Right cardiac atrium (tissue), 5 donors: Measurements from ENCODE around the gene TNFRSF25. TPM values are rescaled to one million over a fixed set of nuclear protein-coding genes. Genes with fewer than 3 reads are reported as not detected.

Experiments used
- ATAC-seq, 2 donors: fragments of 200-7000 bp; cut with Tn5 transposase; one replicate each; pipeline versions ENCODE4 v1.8.0 to v1.9.1; 2020; ENCODE audit warnings: moderate library complexity in 2 of 2, mild to moderate bottlenecking in 1 of 2
- DNase-seq, 3 donors: peaks; one replicate each; pipeline ENCODE4 v3.0.0-alpha.2; 2020
- H3K27ac ChIP-seq: one replicate; pipeline ENCODE4 v1.5.1; 2013; ENCODE audit warnings: mild to moderate bottlenecking, low read length, control low read depth, moderate library complexity
- H3K27me3 ChIP-seq: one replicate; pipeline ENCODE4 v1.6.1; 2013; ENCODE audit not compliant: control insufficient read depth, insufficient read depth
- H3K4me1 ChIP-seq: one replicate; pipeline ENCODE4 v1.6.1; 2013; ENCODE audit warnings: low read length; ENCODE audit not compliant: control insufficient read depth, insufficient read depth
- H3K4me3 ChIP-seq: one replicate; pipeline ENCODE4 v1.5.1; 2013; ENCODE audit warnings: low read length, control low read depth
- H3K9me3 ChIP-seq: one replicate; pipeline ENCODE4 v1.6.1; 2013; ENCODE audit warnings: low read length; ENCODE audit not compliant: control insufficient read depth
- WGBS: extraction: QIAGEN DNeasy Blood & Tissue Kit; methylation state at CpG from one replicate; pipeline ENCODE4 v1.1.7; 2013; 5-methylcytosine and 5-hydroxymethylcytosine counted together
- intact Hi-C, 4 donors: fragments of 100-400 bp; cut with DNase I; formaldehyde crosslinking; loops; one replicate each; pipeline versions ENCODE4 v1.11.0 to v1.14.0; 2022 to 2023
- polyA plus RNA-seq: library from polyadenylated mRNA; stranded (reverse); fragments of 200-250 nt; gene quantifications from one replicate; pipeline ENCODE4 v1.2.3, GENCODE V29; 2013
- total RNA-seq, 4 donors: library from RNA; stranded (reverse); fragmentation: NEBNext Ultra II Directional; extraction: Animal tissue kit (Norgen Biotek cat#: 25700); gene quantifications; one replicate each; pipeline ENCODE4 v1.2.1, GENCODE V29; 2021
- donor health status: healthy with polysubstance abuse.
- donor health status: DM: no; HTN: yes; CAD: no.
- donor health status: DM: no; HTN: no; CAD: no.
- donor health status: DM: no; HTN: yes; CAD: no; lungs with severe emphysema.
- donor health status: DM: yes; HTN: yes; CAD: no.

The TNFRSF25 gene
- total and polyA plus RNA-seq, 5 donors: 4.4 to 6.6 (median 5.7) TPM

DNA sequence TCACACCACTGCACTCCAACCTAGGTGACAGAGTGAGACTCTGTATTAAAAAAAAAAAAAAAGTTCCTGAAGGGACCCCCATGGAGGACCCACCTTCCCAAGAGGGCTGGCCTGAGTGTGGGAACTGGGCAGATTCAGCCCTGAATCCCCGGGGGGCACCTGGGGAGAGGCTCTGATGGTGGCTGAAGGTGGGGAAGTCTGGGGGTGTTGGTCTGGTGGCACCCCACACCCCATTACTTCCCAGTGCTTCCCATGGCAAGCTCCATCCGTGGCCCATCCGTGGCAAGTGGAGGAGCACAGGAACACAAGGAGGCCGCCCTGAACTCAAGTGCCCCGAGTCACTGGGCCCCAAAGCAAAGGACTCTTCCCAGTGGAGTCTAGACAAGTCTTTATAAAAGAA lies 778 bp upstream of the TNFRSF25 start:
- no peaks in the 10 kb centered on the region for H3K27me3 ChIP-seq
- 93% methylated on average over 5 of the region's 5 CpGs for WGBS

DNA sequence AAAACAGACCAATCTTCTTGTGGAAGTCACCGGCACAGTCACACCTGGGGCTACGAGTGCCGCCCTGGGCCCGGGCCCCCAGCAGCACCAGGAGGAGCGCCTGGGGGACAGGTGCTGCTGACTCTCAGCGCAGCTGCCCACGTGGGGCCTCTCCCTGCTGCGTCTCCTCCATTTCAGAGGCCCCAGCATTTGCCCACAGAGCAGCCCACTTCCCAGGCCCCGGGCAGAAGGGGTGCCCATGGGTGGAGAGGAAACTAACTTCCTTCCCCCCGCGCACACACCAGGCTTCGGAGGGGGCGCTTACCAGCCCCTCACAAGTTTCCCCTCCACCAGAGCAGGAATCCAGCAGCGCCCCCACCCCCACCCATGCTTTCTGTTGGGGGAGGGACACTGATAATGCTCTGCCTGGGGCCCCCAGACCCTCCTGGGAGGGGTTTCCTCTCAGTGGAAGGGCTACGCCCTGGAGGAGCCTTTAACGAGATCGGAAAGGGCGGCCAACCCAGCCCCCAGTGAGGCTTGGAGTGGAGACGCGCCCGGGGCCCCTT lies 440 bp downstream of the TNFRSF25 start:
- WGBS: 54% methylated on average over 21 of the region's 21 CpGs
- Histone ChIP-seq H3K27me3 (no peaks in the 10 kb centered on the region), H3K4me1 (no peaks in the 10 kb centered on the region), H3K27ac (no peak overlapping the region), H3K9me3 (no peaks in the 10 kb centered on the region), H3K4me3 (no peak overlapping the region)
- DNase-seq (no peak), ATAC-seq (no peak)
- intact Hi-C loops: no loop called here

More for the DNA sequence above, 778 bp upstream of the TNFRSF25 start:
- DNase-seq: no peak
- Histone ChIP-seq H3K4me1 (no peaks in the 10 kb centered on the region), H3K27ac (no peak overlapping the region), H3K4me3 (no peak overlapping the region), H3K9me3 (no peaks in the 10 kb centered on the region)
- intact Hi-C loops: no loop called here
- ATAC-seq: no peak

DNA sequence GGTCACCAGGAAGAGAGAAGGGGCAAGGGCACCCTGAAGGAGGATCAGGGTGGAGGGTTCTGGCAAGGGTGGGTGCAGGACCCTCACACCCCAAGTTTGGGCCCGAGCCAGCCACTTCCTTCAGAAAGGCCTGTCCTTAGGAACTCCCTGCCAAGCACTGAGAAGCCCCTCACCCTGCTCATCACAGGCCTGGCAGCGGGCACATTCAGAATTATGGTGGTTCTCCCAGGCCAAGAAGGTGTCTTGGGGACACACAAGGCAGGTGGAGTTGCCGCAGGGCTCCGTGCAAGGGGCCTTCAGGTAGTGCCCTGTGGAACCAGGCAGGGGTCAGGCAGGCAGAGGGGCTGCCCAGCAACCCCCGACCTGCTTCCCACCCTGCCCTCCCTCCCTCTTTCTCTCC lies 1.1 kb downstream of the TNFRSF25 start:
- no peaks in the 10 kb centered on the region for H3K9me3 ChIP-seq
- WGBS: 87% methylated on average over 5 of the region's 5 CpGs
- H3K4me1 ChIP-seq: no peaks in the 10 kb centered on the region
- intact Hi-C loops: no loop called here
- ATAC-seq (no peak), DNase-seq (no peak)
- no peaks in the 10 kb centered on the region for H3K27me3 ChIP-seq
- H3K4me3 ChIP-seq: no peak overlapping the region
- no peak overlapping the region for H3K27ac ChIP-seq

DNA sequence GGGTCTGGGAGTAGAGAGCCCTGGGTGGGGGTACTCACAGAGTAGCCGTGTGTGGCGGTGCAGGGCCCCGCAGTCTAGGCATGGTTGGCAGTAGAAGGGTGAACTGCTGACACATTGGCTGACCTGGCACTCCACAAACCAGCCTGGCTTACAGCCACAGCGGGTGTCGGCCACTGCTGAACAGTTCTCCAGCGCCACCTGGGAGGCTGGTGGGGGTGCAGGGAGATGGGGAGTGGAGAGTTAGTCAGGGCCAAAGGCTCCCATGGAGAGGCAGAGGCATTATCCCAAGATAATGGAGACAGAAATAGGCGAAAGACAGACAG lies 1.5 kb downstream of the TNFRSF25 start:
- ATAC-seq (peak; percentile 45 to 49), DNase-seq (peak; percentile 67 to 89 (median 84))
- Histone ChIP-seq H3K27ac (no peak overlapping the region), H3K4me3 (no peak overlapping the region), H3K9me3 (no peaks in the 10 kb centered on the region), H3K4me1 (no peaks in the 10 kb centered on the region), H3K27me3 (no peaks in the 10 kb centered on the region)
- intact Hi-C loops: no loop called here
- 72% methylated on average over 7 of the region's 7 CpGs for WGBS

DNA sequence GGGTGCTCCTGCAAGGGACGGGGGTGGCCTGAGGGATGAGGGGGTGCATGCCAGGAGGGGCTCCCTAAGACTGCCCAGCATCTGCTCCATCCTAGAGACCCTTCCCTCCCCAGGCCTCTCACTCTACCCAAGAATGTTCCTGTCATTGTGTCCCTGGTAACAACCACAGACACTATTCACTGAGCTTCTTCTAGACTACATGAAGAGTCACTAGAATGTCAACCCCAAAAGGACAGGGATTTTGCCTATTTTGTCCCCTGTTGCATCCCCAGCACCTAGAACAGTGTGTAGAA lies 2.9 kb downstream of the TNFRSF25 start:
- Histone ChIP-seq H3K9me3 (no peaks in the 10 kb centered on the region), H3K27me3 (no peaks in the 10 kb centered on the region), H3K27ac (no peak overlapping the region), H3K4me1 (no peaks in the 10 kb centered on the region), H3K4me3 (no peak overlapping the region)
- no peak for ATAC-seq
- DNase-seq: no peak
- WGBS: 77% methylated on average over 1 of the region's 1 CpG
- intact Hi-C loops: no loop called here

DNA sequence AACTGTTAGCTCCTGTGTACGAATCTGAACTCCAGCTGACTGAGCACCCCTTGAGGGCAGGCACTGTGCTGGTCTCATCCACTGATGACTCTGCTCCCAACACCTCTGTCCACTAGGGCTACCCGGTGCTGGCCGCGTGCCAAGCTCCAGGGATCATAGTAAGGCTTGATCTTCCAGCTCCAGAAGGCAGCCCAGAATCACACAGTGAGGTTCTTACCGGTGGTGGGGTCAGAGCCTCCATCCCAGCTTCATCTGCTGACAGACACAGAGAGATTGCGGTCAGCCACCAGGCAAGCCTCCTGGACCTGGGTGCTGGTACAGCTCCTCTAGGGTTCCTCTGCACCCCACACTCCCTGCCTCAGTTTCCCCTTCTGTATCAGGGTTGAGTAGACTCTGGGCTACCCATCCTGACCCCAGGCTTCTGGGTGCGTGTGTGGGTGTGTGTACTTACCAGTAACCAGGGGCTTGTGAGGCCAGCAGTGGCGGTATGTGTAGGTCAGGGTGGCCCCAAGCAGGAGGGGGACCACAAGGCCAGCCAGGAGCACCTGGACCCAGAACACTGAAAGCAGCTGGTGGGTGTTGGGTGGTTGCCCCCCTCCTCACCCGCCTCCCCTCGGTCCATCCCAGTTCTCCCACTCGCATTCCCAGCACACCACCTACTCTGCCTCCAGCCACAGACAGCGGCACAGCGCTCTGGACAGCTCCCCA lies 3.4 kb downstream of the TNFRSF25 start:
- ATAC-seq: no peak
- H3K27me3 ChIP-seq: no peaks in the 10 kb centered on the region
- H3K4me3 ChIP-seq: no peak overlapping the region
- peak in 2 of 3 donors; percentile 69 to 71 for DNase-seq
- 85% methylated on average over 13 of the region's 13 CpGs for WGBS
- intact Hi-C loops: no loop called here
- no peaks in the 10 kb centered on the region for H3K9me3 ChIP-seq
- H3K27ac ChIP-seq: no peak overlapping the region
- H3K4me1 ChIP-seq: no peaks in the 10 kb centered on the region

DNA sequence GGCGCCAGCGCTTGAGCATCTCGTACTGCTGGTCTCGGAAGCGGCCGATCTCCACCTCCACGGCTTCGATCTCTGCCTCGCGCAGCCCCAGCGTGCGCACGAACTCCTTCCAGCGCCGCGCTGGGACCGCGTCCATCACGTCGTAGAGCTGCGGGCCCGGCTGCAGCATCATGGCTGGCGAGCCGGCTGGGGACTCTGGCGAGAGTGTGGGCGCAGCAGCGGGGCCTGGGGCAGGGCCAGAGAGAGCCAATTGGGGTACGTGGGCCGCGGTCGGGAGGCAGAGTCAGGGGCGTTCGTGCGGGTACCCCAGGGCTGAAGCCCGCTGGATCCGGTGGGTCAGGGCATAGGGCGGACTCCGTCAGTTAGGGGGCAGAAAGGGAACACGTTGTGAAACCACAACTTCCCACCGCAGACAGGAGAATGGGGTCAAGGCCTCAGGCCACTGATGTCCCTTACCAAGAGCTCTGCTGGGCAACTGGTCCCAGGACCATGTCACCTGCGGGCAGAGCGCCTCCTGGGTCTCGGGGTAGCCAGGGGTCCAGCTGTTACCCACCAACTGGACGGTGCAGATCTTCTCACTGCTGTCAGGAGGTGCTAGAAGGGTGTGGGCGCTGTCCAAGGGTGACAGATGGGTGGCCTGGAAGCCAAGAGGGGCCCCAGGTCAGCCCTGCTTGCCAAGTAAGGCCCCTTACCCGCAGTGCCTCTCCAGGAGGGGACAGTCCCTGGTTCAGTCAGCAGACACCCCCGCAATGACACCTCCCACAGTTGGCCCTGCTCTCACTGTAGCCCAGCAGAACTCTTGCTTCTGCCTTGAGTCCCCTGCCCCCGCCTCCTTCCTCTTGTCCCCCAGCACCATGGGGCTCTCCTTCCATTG lies 4.2 kb downstream of the TNFRSF25 start:
- intact Hi-C loops: no loop called here
- H3K27ac ChIP-seq: no peak overlapping the region
- no peaks in the 10 kb centered on the region for H3K9me3 ChIP-seq
- no peaks in the 10 kb centered on the region for H3K4me1 ChIP-seq
- no peak for ATAC-seq
- 76% methylated on average over 48 of the region's 48 CpGs for WGBS
- no peaks in the 10 kb centered on the region for H3K27me3 ChIP-seq
- H3K4me3 ChIP-seq: no peak overlapping the region
- DNase-seq: peak in 1 of 3 donors; percentile 62

DNA sequence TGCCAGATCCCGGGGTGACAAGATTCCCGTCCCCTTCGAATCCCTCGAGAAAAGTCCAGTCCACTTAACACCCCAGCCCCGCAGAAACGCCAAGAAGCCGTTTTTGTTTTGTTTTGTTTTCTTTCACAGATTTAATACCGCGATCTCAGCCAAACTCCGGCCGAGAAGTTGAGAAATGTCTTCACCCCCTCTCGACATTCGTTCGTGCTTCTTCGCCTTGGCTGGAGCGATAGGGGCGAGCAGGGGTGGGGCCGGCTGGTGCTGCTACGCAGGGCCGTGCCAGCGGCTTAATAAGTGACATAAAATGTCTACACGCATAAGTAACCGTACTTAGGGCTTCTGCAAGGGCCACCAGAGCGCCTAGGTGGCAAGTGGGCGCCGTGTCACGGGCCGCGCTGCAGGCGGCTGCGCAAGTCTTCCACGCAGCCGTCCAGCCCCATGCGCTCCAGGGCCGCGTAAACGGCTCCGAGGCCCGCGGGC lies 4.9 kb downstream of the TNFRSF25 start:
- ATAC-seq: peak in 1 of 2 donors; percentile 33
- H3K4me1 ChIP-seq: no peaks in the 10 kb centered on the region
- H3K27me3 ChIP-seq: no peaks in the 10 kb centered on the region
- H3K9me3 ChIP-seq: no peaks in the 10 kb centered on the region
- H3K4me3 ChIP-seq: peak overlapping the region; percentile 14
- H3K27ac ChIP-seq: no peak overlapping the region
- DNase-seq: peak in 2 of 3 donors; percentile 78 to 79
- intact Hi-C loops: no loop called here
- 59% methylated on average over 40 of the region's 40 CpGs for WGBS

DNA sequence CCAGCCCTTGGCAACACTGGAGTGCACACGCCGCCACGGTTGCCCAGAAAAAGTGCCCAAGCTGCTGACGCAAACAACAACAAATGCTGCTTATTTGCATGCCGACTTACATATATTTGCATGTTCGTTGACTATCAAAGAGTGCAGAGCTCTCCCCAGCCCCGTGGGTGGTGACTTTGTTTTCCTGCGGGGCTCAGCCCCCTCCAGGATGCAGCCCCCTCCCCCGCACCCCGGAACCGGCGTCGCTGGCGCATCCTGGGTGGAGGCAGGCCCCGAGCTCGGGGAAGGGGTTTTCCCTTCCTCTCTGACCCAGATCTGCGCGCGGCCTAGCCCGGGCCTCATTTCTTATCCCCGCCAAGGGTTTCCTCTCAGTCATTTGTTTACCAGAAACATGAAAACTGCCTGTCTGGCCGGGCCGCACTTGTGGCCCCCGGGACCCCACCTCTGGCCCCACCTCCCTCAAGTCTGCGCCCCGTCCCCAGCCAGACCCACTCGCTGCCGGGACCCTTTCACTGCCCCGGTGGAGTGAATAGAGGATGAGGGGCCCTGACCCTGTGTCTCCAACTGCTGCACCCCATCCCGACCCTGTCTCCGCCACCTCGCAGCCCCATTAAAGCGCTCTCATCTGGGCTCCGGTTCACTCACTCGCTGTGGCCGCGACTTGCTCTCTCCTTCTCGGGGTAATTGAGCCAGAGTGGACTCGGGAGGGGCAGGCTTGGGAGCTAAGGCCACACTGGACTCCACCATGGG lies 5.5 kb downstream of the TNFRSF25 start:
- 18% methylated on average over 39 of the region's 39 CpGs for WGBS
- peak in 2 of 3 donors; percentile 69 to 71 for DNase-seq
- ATAC-seq: peak in 1 of 2 donors; percentile 4
- Histone ChIP-seq H3K4me3 (peak overlapping the region; percentile 14), H3K27ac (no peak overlapping the region), H3K9me3 (no peaks in the 10 kb centered on the region), H3K4me1 (no peaks in the 10 kb centered on the region), H3K27me3 (no peaks in the 10 kb centered on the region)
- intact Hi-C loops: no loop called here

DNA sequence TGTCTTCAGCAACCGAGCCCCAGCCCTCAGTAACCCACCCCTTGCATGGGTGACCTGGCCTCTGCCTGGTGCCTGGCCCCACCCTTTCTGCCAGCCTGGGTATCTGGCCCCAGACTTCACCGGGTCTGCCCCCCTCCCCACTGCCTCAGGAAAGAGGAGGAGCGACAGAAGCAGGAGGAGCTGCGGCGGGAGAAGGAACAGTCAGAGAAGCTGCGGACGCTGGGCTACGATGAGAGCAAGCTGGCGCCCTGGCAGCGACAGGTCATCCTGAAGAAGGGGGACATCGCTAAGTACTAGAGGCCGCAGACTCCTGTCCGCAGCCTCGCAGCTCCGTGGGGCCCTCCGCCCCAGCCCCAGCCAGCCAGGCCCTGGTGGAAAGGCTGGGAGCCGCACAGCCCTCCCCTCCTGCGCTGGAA lies 6.1 kb downstream of the TNFRSF25 start:
- H3K27me3 ChIP-seq: no peaks in the 10 kb centered on the region
- intact Hi-C loops: no loop called here
- 15% methylated on average over 18 of the region's 18 CpGs for WGBS
- no peaks in the 10 kb centered on the region for H3K9me3 ChIP-seq
- H3K4me3 ChIP-seq: peak overlapping the region; percentile 14
- no peaks in the 10 kb centered on the region for H3K4me1 ChIP-seq
- no peak overlapping the region for H3K27ac ChIP-seq
- DNase-seq: peak in 2 of 3 donors; percentile 66 to 68
- peak in 1 of 2 donors; percentile 15 for ATAC-seq
